Mucosa of descending colon (tissue), 3 donors: ENCODE data around the gene VAV3. TPM values are rescaled to one million over a fixed set of nuclear protein-coding genes. Genes with fewer than 3 reads are reported as not detected.

Source experiments
- ATAC-seq: fragments of 200-7000 bp; cut with Tn5 transposase; one replicate; pipeline ENCODE4 v1.9.1; 2020; ENCODE audit warnings: mild to moderate bottlenecking, moderate library complexity
- DNase-seq, 3 donors: peaks; one replicate each; pipeline ENCODE4 v3.0.0-alpha.2; 2020
- H3K36me3 ChIP-seq: fragments of 200-600 bp; one replicate; pipeline ENCODE4 v1.8.0; 2021; ENCODE audit warnings: low read depth, mild to moderate bottlenecking
- H3K4me1 ChIP-seq: fragments of 200-600 bp; one replicate; pipeline ENCODE4 v1.8.0; 2021; ENCODE audit warnings: low read depth, mild to moderate bottlenecking
- H3K4me3 ChIP-seq: fragments of 200-600 bp; one replicate; pipeline ENCODE4 v1.8.0; 2021; ENCODE audit warnings: mild to moderate bottlenecking
- H3K9me3 ChIP-seq: fragments of 200-600 bp; one replicate; pipeline ENCODE4 v1.8.0; 2021; ENCODE audit warnings: mild to moderate bottlenecking
- intact Hi-C, 2 donors: fragments of 100-400 bp; cut with DNase I in 1 of 2; cut with micrococcal nuclease in 1 of 2; formaldehyde crosslinking; loops; one replicate each; pipeline versions ENCODE4 v1.11.0 to v1.11.1; 2022; cut with DNase I, micrococcal nuclease
- total RNA-seq, 3 donors: library from RNA; stranded (reverse); fragmentation: NEBNext Ultra II Directional in 2 of 3; extraction: Animal tissue kit (Norgen Biotek cat#: 25700) in 2 of 3; gene quantifications; one replicate each; pipeline versions ENCODE4 v1.2.1 to v1.2.4, GENCODE V29; 2021 to 2023
- TF ChIP-seq, protein P1 (sequence below): fragments of 200-600 bp; IDR thresholded peaks from one replicate; pipeline ENCODE4 v1.8.0; 2022; ENCODE audit warnings: antibody characterized with exemption, mild to moderate bottlenecking
- donor health status: DM: no; HTN: no; CAD: no; lungs with moderate emphysema.
- donor health status: DM: no; HTN: no; CAD: no.
- donor health status: DM: no; HTN: yes; CAD: no.

The VAV3 gene
- total RNA-seq, 3 donors from 2014 or later, result 41.3 to 142 (median 101) TPM

DNA sequence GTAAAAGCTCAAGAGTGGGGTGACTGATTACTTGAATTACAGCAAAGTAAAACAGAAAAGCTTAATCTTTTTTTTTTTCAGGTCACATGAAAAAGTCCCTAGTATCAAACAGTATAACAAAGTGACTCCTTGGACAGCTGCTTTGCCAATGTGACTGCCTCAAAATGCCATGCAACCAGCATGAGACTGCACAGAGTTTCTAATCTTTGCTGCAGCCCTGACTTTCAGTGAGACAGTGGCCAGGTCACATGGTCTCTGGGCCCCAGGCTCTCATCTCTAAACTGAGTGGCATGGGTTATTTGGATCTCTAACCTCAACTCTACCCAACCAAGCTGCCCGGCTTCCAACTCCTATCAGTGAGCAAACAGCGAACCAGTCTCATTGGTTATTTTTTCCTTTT is 169.0 kb downstream of the VAV3 start:
- Histone ChIP-seq H3K9me3 (no peaks in the 10 kb centered on the region), H3K4me3 (no peak overlapping the region), H3K4me1 (no peaks in the 10 kb centered on the region), H3K36me3 (no peaks in the 10 kb centered on the region)
- TF ChIP-seq, protein P1, sequence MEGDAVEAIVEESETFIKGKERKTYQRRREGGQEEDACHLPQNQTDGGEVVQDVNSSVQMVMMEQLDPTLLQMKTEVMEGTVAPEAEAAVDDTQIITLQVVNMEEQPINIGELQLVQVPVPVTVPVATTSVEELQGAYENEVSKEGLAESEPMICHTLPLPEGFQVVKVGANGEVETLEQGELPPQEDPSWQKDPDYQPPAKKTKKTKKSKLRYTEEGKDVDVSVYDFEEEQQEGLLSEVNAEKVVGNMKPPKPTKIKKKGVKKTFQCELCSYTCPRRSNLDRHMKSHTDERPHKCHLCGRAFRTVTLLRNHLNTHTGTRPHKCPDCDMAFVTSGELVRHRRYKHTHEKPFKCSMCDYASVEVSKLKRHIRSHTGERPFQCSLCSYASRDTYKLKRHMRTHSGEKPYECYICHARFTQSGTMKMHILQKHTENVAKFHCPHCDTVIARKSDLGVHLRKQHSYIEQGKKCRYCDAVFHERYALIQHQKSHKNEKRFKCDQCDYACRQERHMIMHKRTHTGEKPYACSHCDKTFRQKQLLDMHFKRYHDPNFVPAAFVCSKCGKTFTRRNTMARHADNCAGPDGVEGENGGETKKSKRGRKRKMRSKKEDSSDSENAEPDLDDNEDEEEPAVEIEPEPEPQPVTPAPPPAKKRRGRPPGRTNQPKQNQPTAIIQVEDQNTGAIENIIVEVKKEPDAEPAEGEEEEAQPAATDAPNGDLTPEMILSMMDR, result no peak
- ATAC-seq, result no peak
- intact Hi-C loops, result no loop called here
- no peak for DNase-seq

DNA sequence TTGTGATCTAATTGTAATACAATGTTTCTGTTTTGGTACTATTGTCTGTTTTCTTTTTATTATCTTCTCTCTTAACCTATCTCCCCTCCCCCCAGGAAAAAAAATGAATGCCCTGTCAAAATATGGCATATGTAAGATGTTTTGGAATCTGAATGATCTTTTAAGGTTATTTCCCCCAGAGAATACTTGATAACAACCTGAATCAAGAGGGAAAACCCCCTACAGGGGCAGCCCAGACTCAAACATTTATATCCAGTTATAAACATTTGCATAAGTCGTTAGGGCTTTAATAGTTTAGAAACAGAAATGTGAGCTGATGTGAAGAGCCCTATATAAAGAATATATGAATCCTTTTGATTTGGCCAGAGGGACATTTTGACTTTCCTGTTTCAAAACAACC is 169.5 kb downstream of the VAV3 start:
- intact Hi-C loops, result no loop called here
- no peaks in the 10 kb centered on the region for H3K36me3 ChIP-seq
- no peak for DNase-seq
- no peaks in the 10 kb centered on the region for H3K9me3 ChIP-seq
- no peak overlapping the region for H3K4me3 ChIP-seq
- ATAC-seq, result no peak
- TF ChIP-seq, protein P1, result no peak
- no peaks in the 10 kb centered on the region for H3K4me1 ChIP-seq

GRCh38 chr1:107794571-107794970 is 170.4 kb downstream of the VAV3 start:
- H3K36me3 ChIP-seq, result no peaks in the 10 kb centered on the region
- ATAC-seq (no peak), DNase-seq (no peak)
- no peaks in the 10 kb centered on the region for H3K9me3 ChIP-seq
- no peaks in the 10 kb centered on the region for H3K4me1 ChIP-seq
- H3K4me3 ChIP-seq, result no peak overlapping the region
- TF ChIP-seq, protein P1, result no peak
- intact Hi-C loops, result no loop called here

DNA sequence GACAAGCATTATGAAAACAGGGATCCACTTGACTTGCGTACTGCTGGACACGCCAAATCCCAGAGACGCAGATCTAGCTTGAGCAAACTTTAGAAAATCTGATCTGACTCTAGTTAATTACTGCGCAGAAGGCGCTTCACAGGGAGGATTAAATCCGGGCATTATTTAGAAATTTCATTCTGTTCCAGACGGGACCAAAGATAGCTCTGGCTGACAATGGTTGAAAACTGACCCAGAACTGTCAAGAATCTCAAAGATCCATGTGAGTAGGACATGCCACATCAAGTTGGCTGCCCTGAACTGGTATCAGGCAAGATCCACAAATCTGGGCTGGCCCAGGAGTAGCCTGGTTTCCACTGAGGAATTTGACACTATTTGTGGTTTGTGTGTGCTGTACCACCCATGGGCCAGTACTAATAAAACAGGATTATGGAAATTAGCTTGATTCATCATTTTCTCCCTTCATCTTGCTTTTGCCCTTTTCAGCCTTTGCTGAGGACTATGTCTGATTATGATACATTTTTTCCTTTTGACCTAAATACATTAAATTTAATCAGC is 171.0 kb downstream of the VAV3 start:
- H3K9me3 ChIP-seq, result no peaks in the 10 kb centered on the region
- DNase-seq, result no peak
- no peaks in the 10 kb centered on the region for H3K36me3 ChIP-seq
- TF ChIP-seq, protein P1, result no peak
- no peak overlapping the region for H3K4me3 ChIP-seq
- no peak for ATAC-seq
- no peaks in the 10 kb centered on the region for H3K4me1 ChIP-seq
- intact Hi-C loops, result no loop called here

GRCh38 chr1:107791348-107791747 is 173.6 kb downstream of the VAV3 start:
- TF ChIP-seq, protein P1, result no peak
- Histone ChIP-seq H3K4me1 (no peaks in the 10 kb centered on the region), H3K36me3 (no peaks in the 10 kb centered on the region), H3K4me3 (no peak overlapping the region), H3K9me3 (no peaks in the 10 kb centered on the region)
- no peak for ATAC-seq
- intact Hi-C loops, result no loop called here
- DNase-seq, result no peak
